ENCODE measurements around the gene PLPPR1. TPM values are rescaled to one million over a fixed set of nuclear protein-coding genes. Genes with fewer than 3 reads are reported as not detected.

PLPPR1 gene
- total RNA-seq, 1 experiment from 2014 or later = not detected

- no peaks in the 10 kb centered on the region for H3K9me3 ChIP-seq (ENCODE audit: control insufficient read depth in 1 of 2, insufficient read depth in 1 of 2, low read depth in 1 of 2, low read length in 2 of 2)
- ChIA-PET RAD21 (ENCODE audit: low non-redundant PET in 1 of 2, low total read pairs in 2 of 2, uncharacterized antibody in 2 of 2, unreplicated experiment in 2 of 2) (no interaction called here), CTCF (no interaction called here), POLR2A (no interaction called here)
- no peaks in the 10 kb centered on the region for H3K36me3 ChIP-seq (ENCODE audit: control insufficient read depth in 1 of 2, insufficient read depth in 2 of 2, low read length in 2 of 2)
- no peak overlapping the region for H3K27ac ChIP-seq (ENCODE audit: low read depth, low read length)
- H3K4me3 ChIP-seq (replicated peaks in 1 of 2; ENCODE audit: low read depth in 1 of 2, low read length in 2 of 2) = no peak overlapping the region
- DNase-seq (ENCODE audit: low read depth, low spot score) (no peak), ATAC-seq (no peak)
- no peaks in the 10 kb centered on the region for H3K79me2 ChIP-seq (ENCODE audit: insufficient read depth, low read length)
- H2AFZ ChIP-seq (ENCODE audit: low read depth, low read length, poor library complexity, severe bottlenecking) = no peak overlapping the region
- TF ChIP-seq CTCF (IDR thresholded peaks at IDR 0.05 in 2 of 3, conservative IDR thresholded peaks at IDR 0.05 in 1 of 3; ENCODE audit: borderline replicate concordance in 1 of 3, insufficient read depth in 1 of 3, low read depth in 2 of 3, low read length in 2 of 3) (no peak), RAD21 (IDR thresholded peaks at IDR 0.05; ENCODE audit: low read depth) (no peak), SIN3A (IDR thresholded peaks at IDR 0.05; ENCODE audit: low read depth) (no peak), SP1 (IDR thresholded peaks at IDR 0.05; ENCODE audit: low read depth) (no peak), EZH2phosphoT487 (IDR thresholded peaks at IDR 0.05; ENCODE audit: borderline replicate concordance) (no peak), ZFX (IDR thresholded peaks at IDR 0.05) (no peak), ATF3 (IDR thresholded peaks at IDR 0.05) (no peak), ZNF274 (IDR thresholded peaks at IDR 0.05; ENCODE audit: low read depth, low read length) (no peak), REST (IDR thresholded peaks at IDR 0.05; ENCODE audit: low read depth) (no peak)
- H3K4me1 ChIP-seq (ENCODE audit: control insufficient read depth in 1 of 2, insufficient read depth in 2 of 2, low read length in 2 of 2) = no peaks in the 10 kb centered on the region
- BruUV-seq (replicated peaks) = no TSS peak
- H3K9ac ChIP-seq (ENCODE audit: low read length) = no peak overlapping the region
- no peaks in the 10 kb centered on the region for H3K9me2 ChIP-seq (ENCODE audit: insufficient read depth)
- no peak overlapping the region for H3K4me2 ChIP-seq (ENCODE audit: low read length)
- H3K27me3 ChIP-seq (ENCODE audit: insufficient read depth, low read length) = peaks cover 14% of the 10 kb centered on the region
- intact Hi-C loops (cut with micrococcal nuclease) = no loop called here
- no peaks in the 10 kb centered on the region for H4K20me1 ChIP-seq (ENCODE audit: insufficient read depth)
Observed at GRCh38 chr9:101087426-101087825, 58.9 kb downstream of the PLPPR1 start.
